Brain microvascular endothelial cell (primary cell): ENCODE measurements around the gene RPL37A.

ENCODE experiments used
- DNase-seq: peaks from one replicate; pipeline ENCODE4 v3.0.0-alpha.2; 2020
- H3K27ac ChIP-seq: fragments of 250-450 bp; sonication (Bioruptor Pico); 2 replicates; pipeline ENCODE4 v1.5.1; 2020; ENCODE audit warnings: mild to moderate bottlenecking, moderate library complexity
- H3K27me3 ChIP-seq: fragments of 250-450 bp; sonication (Bioruptor Pico); replicated peaks from 2 replicates; pipeline ENCODE4 v1.5.1; 2020; ENCODE audit warnings: mild to moderate bottlenecking
- H3K36me3 ChIP-seq: fragments of 250-450 bp; sonication (Bioruptor Pico); replicated peaks from 2 replicates; pipeline ENCODE4 v1.5.1; 2020; ENCODE audit warnings: mild to moderate bottlenecking
- H3K4me3 ChIP-seq: 2 replicates; pipeline ENCODE4 v1.5.1; 2011; ENCODE audit warnings: low read depth, mild to moderate bottlenecking, control low read depth, low read length, moderate library complexity
- CTCF ChIP-seq: IDR thresholded peaks from 2 replicates; pipeline ENCODE4 v1.5.1; 2011; ENCODE audit warnings: low read depth, mild to moderate bottlenecking, moderate library complexity, low read length, control low read depth, inconsistent platforms; ENCODE audit errors: missing control alignments
- in situ Hi-C: cut with HindIII; loops from 2 replicates; pipeline ENCODE4 v1.10.0; 2017; ENCODE audit warnings: low sequenced_read_pairs, low pct_ligation_motif_present

Gene RPL37A

GRCh38 chr2:216500572-216500971 lies 1.9 kb downstream of the RPL37A start:
- Histone ChIP-seq H3K27ac (no peak overlapping the region), H3K27me3 (no peaks in the 10 kb centered on the region), H3K36me3 (peaks cover 54% of the 10 kb centered on the region), H3K4me3 (peak overlapping the region; percentile 93)
- in situ Hi-C loops, result no loop called here
- no peak for DNase-seq
- TF ChIP-seq CTCF, result no peak

GRCh38 chr2:216501854-216502253 lies 3.2 kb downstream of the RPL37A start:
- peaks cover 63% of the 10 kb centered on the region for H3K36me3 ChIP-seq
- in situ Hi-C loops, result no loop called here
- no peak for DNase-seq

GRCh38 chr2:216502381-216503158 lies 3.9 kb downstream of the RPL37A start:
- in situ Hi-C loops, result no loop called here
- Histone ChIP-seq H3K4me3 (no peak overlapping the region), H3K27me3 (no peaks in the 10 kb centered on the region), H3K27ac (no peak overlapping the region), H3K36me3 (peaks cover 63% of the 10 kb centered on the region)
- no peak for TF ChIP-seq CTCF
- no peak for DNase-seq

More at GRCh38 chr2:216501854-216502253, 3.2 kb downstream of the RPL37A start:
- H3K27ac ChIP-seq, result no peak overlapping the region
- H3K27me3 ChIP-seq, result no peaks in the 10 kb centered on the region
- H3K4me3 ChIP-seq, result no peak overlapping the region
- no peak for TF ChIP-seq CTCF

- Histone ChIP-seq H3K27me3 (no peaks in the 10 kb centered on the region), H3K36me3 (peaks cover 63% of the 10 kb centered on the region), H3K27ac (no peak overlapping the region), H3K4me3 (no peak overlapping the region)
- no peak for TF ChIP-seq CTCF
- in situ Hi-C loops, result no loop called here
- no peak for DNase-seq
Measured at GRCh38 chr2:216503159-216503629, 4.5 kb downstream of the RPL37A start.

GRCh38 chr2:216503697-216504375 lies 5.2 kb downstream of the RPL37A start:
- Histone ChIP-seq H3K4me3 (no peak overlapping the region), H3K36me3 (peaks cover 63% of the 10 kb centered on the region), H3K27me3 (no peaks in the 10 kb centered on the region), H3K27ac (no peak overlapping the region)
- TF ChIP-seq CTCF, result no peak
- in situ Hi-C loops, result no loop called here
- DNase-seq, result no peak
